NCI-H128 (cell line): ENCODE measurements around the gene SUOX.
"Not testable (repeated sequence)": the region's sequence is repeated elsewhere in the genome, so short reads cannot be mapped to it uniquely, and the experiment has no call there.

Experiments used
- DNase-seq: peaks from one replicate; lab custom pipeline; 2025; ENCODE audit not compliant: unreplicated experiment; lab: John Stamatoyannopoulos, UW

The SUOX gene

GRCh38 chr12:56020423-56021184 lies 23.5 kb downstream of the SUOX start, which contains the start of gene IKZF4:
TSS of gene IKZF4 (plus strand) at chr12:56021043. CDS start at chr12:56021494, 451 bp downstream.
- DNase-seq: no peak

GRCh38 chr12:56021889-56022497 lies 24.9 kb downstream of the SUOX start:
- DNase-seq: no peak

GRCh38 chr12:56028511-56029165 lies 31.6 kb downstream of the SUOX start:
- no peak for DNase-seq

GRCh38 chr12:56029166-56029519 lies 32.1 kb downstream of the SUOX start:
- DNase-seq: no peak

- no peak for DNase-seq
These were observed 32.7 kb downstream of the SUOX start for GRCh38 chr12:56029666-56030293.

- no peak for DNase-seq
These were observed 34.9 kb downstream of the SUOX start for GRCh38 chr12:56031987-56032386.

- no peak for DNase-seq
These were observed 37.7 kb downstream of the SUOX start for GRCh38 chr12:56034586-56035332.

GRCh38 chr12:56037161-56037560 lies 40.1 kb downstream of the SUOX start:
- DNase-seq: no peak

GRCh38 chr12:56038022-56038655 lies 41.1 kb downstream of the SUOX start:
- no peak for DNase-seq

GRCh38 chr12:56040151-56040550 lies 43.1 kb downstream of the SUOX start:
- no peak for DNase-seq

- no peak for DNase-seq
These were observed 44.0 kb downstream of the SUOX start for GRCh38 chr12:56040963-56041551.

- DNase-seq: peak; percentile 92
These were observed 44.7 kb downstream of the SUOX start, which contains the start of gene RPS26 for GRCh38 chr12:56041552-56042429. TSS of gene RPS26 (plus strand) at chr12:56041918. CDS start at chr12:56042167, 249 bp downstream.

GRCh38 chr12:56042430-56042813 lies 45.3 kb downstream of the SUOX start:
- not testable (repeated sequence) for DNase-seq

GRCh38 chr12:56042843-56043242 lies 45.8 kb downstream of the SUOX start:
- DNase-seq: no peak

- DNase-seq: no peak
These were observed 49.1 kb downstream of the SUOX start for GRCh38 chr12:56046027-56046780.

GRCh38 chr12:56053407-56053893 lies 56.4 kb downstream of the SUOX start:
- no peak for DNase-seq
